Measurements from ENCODE around the gene CYTH2. TPM values are rescaled to one million over a fixed set of nuclear protein-coding genes. Genes with fewer than 3 reads are reported as not detected.

Gene CYTH2
- polyA plus RNA-seq, 1 of the 3 experiments (the other 2 are of a cell fraction): 69.5 TPM

- Histone ChIP-seq H3K79me2 (ENCODE audit: insufficient read depth) (no peaks in the 10 kb centered on the region), H3K4me1 (ENCODE audit: control insufficient read depth in 1 of 2, insufficient read depth in 2 of 2, low read depth in 1 of 2, low read length in 1 of 2) (peaks cover 0 to 22% of the 10 kb centered on the region in 2 experiments; a peak in 1 of 4 replicates), H4K20me1 (ENCODE audit: insufficient read depth) (no peaks in the 10 kb centered on the region), H3K9ac (no peak overlapping the region), H3K27ac (ENCODE audit: low read depth in 2 of 2, low read length in 1 of 2) (no peak overlapping the region), H3F3A (replicated peaks; ENCODE audit: insufficient read depth) (peaks cover 11% of the 10 kb centered on the region), H3K9me2 (no peaks in the 10 kb centered on the region), H3K4me2 (peak overlapping the region; percentile 88), H3K36me3 (replicated peaks in 1 of 2; ENCODE audit: control insufficient read depth in 1 of 2, insufficient read depth in 2 of 2, low read length in 1 of 2) (no peaks in the 10 kb centered on the region), H3K4me3 (ENCODE audit: low read depth in 2 of 2, low read length in 1 of 2) (peak overlapping the region; percentile 58 to 72), H3K9me3 (no peaks in the 10 kb centered on the region), H3K27me3 (ENCODE audit: insufficient read depth) (no peaks in the 10 kb centered on the region), H2AFZ (ENCODE audit: low read depth) (0 out of 2 replicates have a peak overlapping the region, but pooled peaks have one; percentile 61)
- no peak for DNase-seq
- CTCF ChIA-PET: interaction anchor here (1.0 to 8.8 kb wide), 2 partner anchors 74 to 77 kb away, joined by 3 to 142 read pairs; no protein-coding TSS in a partner anchor
- TF ChIP-seq FOSL2 (IDR thresholded peaks at IDR 0.05; ENCODE audit: borderline replicate concordance, low read depth) (no peak), TEAD4 (IDR thresholded peaks at IDR 0.05; ENCODE audit: borderline replicate concordance, insufficient read depth) (no peak), RAD21 (IDR thresholded peaks at IDR 0.05; ENCODE audit: low read length) (no peak), TCF12 (IDR thresholded peaks at IDR 0.05) (no peak), POLR2AphosphoS5 (IDR thresholded peaks at IDR 0.05; ENCODE audit: low read depth, low read length) (no peak), TAF1 (IDR thresholded peaks at IDR 0.05; ENCODE audit: borderline replicate concordance, low read depth, low read length) (no peak), JUND (IDR thresholded peaks at IDR 0.05) (no peak), FOXM1 (IDR thresholded peaks at IDR 0.05; ENCODE audit: low read depth) (no peak)
- TF ChIP-seq, protein P1, sequence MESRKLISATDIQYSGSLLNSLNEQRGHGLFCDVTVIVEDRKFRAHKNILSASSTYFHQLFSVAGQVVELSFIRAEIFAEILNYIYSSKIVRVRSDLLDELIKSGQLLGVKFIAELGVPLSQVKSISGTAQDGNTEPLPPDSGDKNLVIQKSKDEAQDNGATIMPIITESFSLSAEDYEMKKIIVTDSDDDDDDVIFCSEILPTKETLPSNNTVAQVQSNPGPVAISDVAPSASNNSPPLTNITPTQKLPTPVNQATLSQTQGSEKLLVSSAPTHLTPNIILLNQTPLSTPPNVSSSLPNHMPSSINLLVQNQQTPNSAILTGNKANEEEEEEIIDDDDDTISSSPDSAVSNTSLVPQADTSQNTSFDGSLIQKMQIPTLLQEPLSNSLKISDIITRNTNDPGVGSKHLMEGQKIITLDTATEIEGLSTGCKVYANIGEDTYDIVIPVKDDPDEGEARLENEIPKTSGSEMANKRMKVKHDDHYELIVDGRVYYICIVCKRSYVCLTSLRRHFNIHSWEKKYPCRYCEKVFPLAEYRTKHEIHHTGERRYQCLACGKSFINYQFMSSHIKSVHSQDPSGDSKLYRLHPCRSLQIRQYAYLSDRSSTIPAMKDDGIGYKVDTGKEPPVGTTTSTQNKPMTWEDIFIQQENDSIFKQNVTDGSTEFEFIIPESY (IDR thresholded peaks at IDR 0.05; ENCODE audit: borderline replicate concordance, low read depth): no peak
- 67% methylated on average over 19 of the region's 19 CpGs for WGBS (ENCODE audit: low lambda C conversion rate)
- POLR2A ChIA-PET: no interaction called here
Measured at GRCh38 chr19:48512504-48513288, 43.5 kb downstream of the CYTH2 start.

- Histone ChIP-seq H3K27ac (ENCODE audit: low read depth in 2 of 2, low read length in 1 of 2) (peak overlapping the region in 1 of 2 experiments; percentile 85; a peak in 2 of 4 replicates), H3K9me2 (no peaks in the 10 kb centered on the region), H3F3A (replicated peaks; ENCODE audit: insufficient read depth) (peaks cover 11% of the 10 kb centered on the region), H3K4me1 (ENCODE audit: control insufficient read depth in 1 of 2, insufficient read depth in 2 of 2, low read depth in 1 of 2, low read length in 1 of 2) (peaks cover 0 to 22% of the 10 kb centered on the region in 2 experiments; a peak in 1 of 4 replicates), H3K9me3 (no peaks in the 10 kb centered on the region), H3K9ac (no peak overlapping the region), H2AFZ (ENCODE audit: low read depth) (peak overlapping the region; percentile 61; the same call in 1 of the 2 replicates), H3K36me3 (replicated peaks in 1 of 2; ENCODE audit: control insufficient read depth in 1 of 2, insufficient read depth in 2 of 2, low read length in 1 of 2) (no peaks in the 10 kb centered on the region), H3K4me2 (peak overlapping the region; percentile 88), H3K79me2 (ENCODE audit: insufficient read depth) (no peaks in the 10 kb centered on the region), H3K27me3 (ENCODE audit: insufficient read depth) (no peaks in the 10 kb centered on the region), H3K4me3 (ENCODE audit: low read depth in 2 of 2, low read length in 1 of 2) (peak overlapping the region; percentile 58 to 72), H4K20me1 (ENCODE audit: insufficient read depth) (no peaks in the 10 kb centered on the region)
- peak; percentile 86 for DNase-seq
- ChIA-PET POLR2A (interaction anchor here (1.0 to 1.7 kb wide), 2 partner anchors 17 to 106 kb away, joined by 3 to 4 read pairs; partner anchors contain the start of genes RPL18 and SPHK2), CTCF (interaction anchor here (0.6 to 1.1 kb wide), 4 partner anchors 19 to 76 kb away, joined by 3 to 4 read pairs (median 4); no protein-coding TSS in a partner anchor)
- under 1% methylated on average over 35 of the region's 54 CpGs for WGBS (ENCODE audit: low lambda C conversion rate)
- TF ChIP-seq EP300 (IDR thresholded peaks at IDR 0.05; ENCODE audit: borderline replicate concordance in 1 of 2, low read depth in 1 of 2, low read length in 1 of 2) (no peak), CHD2 (IDR thresholded peaks at IDR 0.05; ENCODE audit: low read length, partially characterized antibody) (peak; percentile 87), YY1 (IDR thresholded peaks at IDR 0.05; ENCODE audit: low read depth) (no peak), RFX5 (IDR thresholded peaks at IDR 0.05; ENCODE audit: low read length) (no peak), GABPA (IDR thresholded peaks at IDR 0.05; ENCODE audit: low read depth) (peak; percentile 65; the same call in 1 of the 2 replicates), EZH2phosphoT487 (IDR thresholded peaks at IDR 0.05; ENCODE audit: borderline replicate concordance, low read depth) (no peak), TAF1 (IDR thresholded peaks at IDR 0.05; ENCODE audit: borderline replicate concordance, low read depth, low read length) (no peak), MEF2A (IDR thresholded peaks at IDR 0.05; ENCODE audit: borderline replicate concordance, low read depth) (no peak), RXRA (IDR thresholded peaks at IDR 0.05; ENCODE audit: borderline replicate concordance, low read depth) (no peak), MXI1 (IDR thresholded peaks at IDR 0.05; ENCODE audit: low read depth, low read length) (0 out of 2 replicates have a peak, but pooled peaks have one; percentile 12), IRF3 (IDR thresholded peaks at IDR 0.05; ENCODE audit: low read depth, low read length) (no peak), JUND (IDR thresholded peaks at IDR 0.05) (no peak), NRF1 (IDR thresholded peaks at IDR 0.05; ENCODE audit: low read depth, low read length) (peak; percentile 51; the same call in 1 of the 2 replicates), POLR2AphosphoS5 (IDR thresholded peaks at IDR 0.05; ENCODE audit: low read depth, low read length) (no peak; the same call in none of the 2 replicates), RCOR1 (IDR thresholded peaks at IDR 0.05; ENCODE audit: low read length) (peak; percentile 67)
Measured at GRCh38 chr19:48513289-48514122, 44.3 kb downstream of the CYTH2 start.

Data from SK-N-SH (cell line).